ENCODE measurements around the gene ERCC3.
"Not testable (repeated sequence)": the region's sequence is repeated elsewhere in the genome, so short reads cannot be mapped to it uniquely, and the experiment has no call there.

Gene ERCC3

GRCh38 chr2:127217470-127218325 is 76.2 kb downstream of the ERCC3 start:
- Histone ChIP-seq H4K20me1 (ENCODE audit: insufficient read depth, low read length) (no peaks in the 10 kb centered on the region), H3K27me3 (ENCODE audit: insufficient read depth, low read length) (no peaks in the 10 kb centered on the region; the same call in 1 of the 2 replicates), H3K79me2 (ENCODE audit: insufficient read depth, low read length) (no peaks in the 10 kb centered on the region), H3F3A (ENCODE audit: insufficient read depth, low read length) (no peaks in the 10 kb centered on the region), H3K9me3 (ENCODE audit: low read length) (no peaks in the 10 kb centered on the region), H3K9ac (ENCODE audit: low read length) (no peak overlapping the region), H3K27ac (ENCODE audit: low read depth, low read length, poor library complexity, severe bottlenecking) (no peak overlapping the region), H3K36me3 (ENCODE audit: insufficient read depth, low read length) (no peaks in the 10 kb centered on the region; the same call in 1 of the 2 replicates), H3K4me2 (ENCODE audit: low read length) (no peak overlapping the region), H3K4me1 (ENCODE audit: insufficient read depth, low read length, severe bottlenecking) (no peaks in the 10 kb centered on the region), H3K4me3 (ENCODE audit: low read depth, low read length, poor library complexity, severe bottlenecking) (no peak overlapping the region), H2AFZ (ENCODE audit: low read length) (no peak overlapping the region), H3K9me2 (ENCODE audit: low read depth, low read length) (no peaks in the 10 kb centered on the region)
- TF ChIP-seq CTCF (IDR thresholded peaks at IDR 0.05; ENCODE audit: low read length) (no peak), EZH2 (IDR thresholded peaks at IDR 0.05; ENCODE audit: borderline replicate concordance, low read length) (no peak)

GRCh38 chr2:127216593-127216992 is 77.4 kb downstream of the ERCC3 start:
- Histone ChIP-seq H3K4me3 (ENCODE audit: low read depth, low read length, poor library complexity, severe bottlenecking) (no peak overlapping the region), H3K9me2 (ENCODE audit: low read depth, low read length) (no peaks in the 10 kb centered on the region), H3K4me1 (ENCODE audit: insufficient read depth, low read length, severe bottlenecking) (no peaks in the 10 kb centered on the region), H3K79me2 (ENCODE audit: insufficient read depth, low read length) (no peaks in the 10 kb centered on the region), H3K4me2 (ENCODE audit: low read length) (no peak overlapping the region), H2AFZ (ENCODE audit: low read length) (no peak overlapping the region), H3K9me3 (ENCODE audit: low read length) (no peaks in the 10 kb centered on the region), H3K27ac (ENCODE audit: low read depth, low read length, poor library complexity, severe bottlenecking) (no peak overlapping the region), H3K27me3 (ENCODE audit: insufficient read depth, low read length) (no peaks in the 10 kb centered on the region; the same call in 1 of the 2 replicates), H3K36me3 (ENCODE audit: insufficient read depth, low read length) (no peaks in the 10 kb centered on the region; the same call in 1 of the 2 replicates), H4K20me1 (ENCODE audit: insufficient read depth, low read length) (no peaks in the 10 kb centered on the region), H3F3A (ENCODE audit: insufficient read depth, low read length) (no peaks in the 10 kb centered on the region), H3K9ac (ENCODE audit: low read length) (no peak overlapping the region)
- TF ChIP-seq EZH2 (IDR thresholded peaks at IDR 0.05; ENCODE audit: borderline replicate concordance, low read length) (no peak), CTCF (IDR thresholded peaks at IDR 0.05; ENCODE audit: low read length) (no peak)

- Histone ChIP-seq H3F3A (ENCODE audit: insufficient read depth, low read length) (no peaks in the 10 kb centered on the region), H3K4me1 (ENCODE audit: insufficient read depth, low read length, severe bottlenecking) (no peaks in the 10 kb centered on the region), H3K9ac (ENCODE audit: low read length) (no peak overlapping the region), H3K27me3 (ENCODE audit: insufficient read depth, low read length) (no peaks in the 10 kb centered on the region; the same call in 1 of the 2 replicates), H3K4me2 (ENCODE audit: low read length) (no peak overlapping the region), H3K36me3 (ENCODE audit: insufficient read depth, low read length) (no peaks in the 10 kb centered on the region; the same call in 1 of the 2 replicates), H3K27ac (ENCODE audit: low read depth, low read length, poor library complexity, severe bottlenecking) (no peak overlapping the region), H3K79me2 (ENCODE audit: insufficient read depth, low read length) (no peaks in the 10 kb centered on the region), H2AFZ (ENCODE audit: low read length) (no peak overlapping the region), H4K20me1 (ENCODE audit: insufficient read depth, low read length) (no peaks in the 10 kb centered on the region), H3K9me3 (ENCODE audit: low read length) (no peaks in the 10 kb centered on the region), H3K4me3 (ENCODE audit: low read depth, low read length, poor library complexity, severe bottlenecking) (no peak overlapping the region), H3K9me2 (ENCODE audit: low read depth, low read length) (no peaks in the 10 kb centered on the region)
- TF ChIP-seq CTCF (IDR thresholded peaks at IDR 0.05; ENCODE audit: low read length) (no peak), EZH2 (IDR thresholded peaks at IDR 0.05; ENCODE audit: borderline replicate concordance, low read length) (no peak)
Observed at GRCh38 chr2:127216095-127216494, 77.8 kb downstream of the ERCC3 start.

GRCh38 chr2:127214201-127214600 is 79.7 kb downstream of the ERCC3 start:
- not testable (repeated sequence) for H3K9ac ChIP-seq (ENCODE audit: low read length); H3K9me3 ChIP-seq (ENCODE audit: low read length); H3K9me2 ChIP-seq (ENCODE audit: low read depth, low read length); H3K4me1 ChIP-seq (ENCODE audit: insufficient read depth, low read length, severe bottlenecking); H3K4me3 ChIP-seq (ENCODE audit: low read depth, low read length, poor library complexity, severe bottlenecking); H3K36me3 ChIP-seq (ENCODE audit: insufficient read depth, low read length); H3K79me2 ChIP-seq (ENCODE audit: insufficient read depth, low read length); H3F3A ChIP-seq (ENCODE audit: insufficient read depth, low read length); H3K27me3 ChIP-seq (ENCODE audit: insufficient read depth, low read length); H3K4me2 ChIP-seq (ENCODE audit: low read length); H4K20me1 ChIP-seq (ENCODE audit: insufficient read depth, low read length); H2AFZ ChIP-seq (ENCODE audit: low read length); H3K27ac ChIP-seq (ENCODE audit: low read depth, low read length, poor library complexity, severe bottlenecking)
